GM04503 (cell line): ENCODE measurements around the gene GALNT2.

ENCODE experiments used
- DNase-seq: peaks from one replicate; pipeline ENCODE4 v3.0.0-alpha.2; 2012; ENCODE audit warnings: low read depth

Gene GALNT2

DNA sequence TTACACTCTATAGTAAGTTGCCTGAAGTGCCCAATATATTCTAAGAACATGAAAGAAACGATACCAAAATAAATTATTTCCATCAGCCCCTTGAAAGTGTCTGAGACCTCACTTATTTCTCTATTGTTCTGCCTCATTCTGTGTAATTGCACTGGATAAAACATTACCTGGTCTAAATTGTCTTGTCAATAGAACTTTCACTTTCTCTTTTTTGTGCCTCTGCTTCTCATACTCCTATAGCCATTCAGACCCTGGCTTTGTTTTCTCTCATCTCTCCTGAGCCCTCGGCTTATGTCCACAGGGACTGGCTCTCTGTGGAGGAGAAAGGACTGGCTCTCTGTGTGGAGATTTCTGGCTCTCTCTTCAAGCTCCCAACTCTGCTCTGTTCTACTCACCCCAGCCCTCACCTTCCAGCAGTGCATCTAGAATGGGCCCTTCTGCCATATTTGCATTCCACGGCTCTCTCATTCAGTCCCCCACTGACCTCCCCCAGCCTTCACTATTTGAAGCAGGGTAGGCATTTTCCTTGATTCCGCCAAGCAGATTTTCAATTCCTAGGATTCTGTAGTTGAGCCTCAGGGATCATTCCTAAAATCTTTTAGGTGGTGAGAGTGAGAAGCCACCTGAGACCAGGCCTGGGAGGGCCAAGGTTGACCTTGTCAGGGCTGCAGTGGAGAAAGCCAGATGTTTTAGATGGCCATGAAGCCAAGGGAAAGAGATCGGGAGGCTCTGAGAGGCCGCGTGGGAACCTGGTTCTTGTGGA is 15.9 kb upstream of the GALNT2 start:
- DNase-seq, result no peak

DNA sequence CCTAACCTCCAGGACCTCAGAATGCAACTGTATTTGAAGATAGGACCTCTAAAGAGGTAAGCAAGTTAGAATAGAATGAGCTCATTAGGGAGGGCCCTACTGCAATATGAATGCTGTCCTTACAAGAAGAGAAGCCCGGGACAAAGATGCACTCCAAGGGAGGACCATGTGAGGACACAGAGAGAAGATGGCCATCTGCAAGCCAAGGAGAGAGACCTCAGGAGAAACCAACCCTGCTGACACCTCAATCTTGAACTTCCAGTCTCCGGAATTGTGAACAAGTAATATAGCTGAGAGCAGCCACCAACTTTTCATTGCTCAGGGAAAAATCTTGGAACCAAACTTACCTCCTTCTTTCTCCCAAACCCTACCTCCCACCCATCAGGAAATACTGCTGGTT is 15.0 kb upstream of the GALNT2 start:
- DNase-seq, result no peak

DNA sequence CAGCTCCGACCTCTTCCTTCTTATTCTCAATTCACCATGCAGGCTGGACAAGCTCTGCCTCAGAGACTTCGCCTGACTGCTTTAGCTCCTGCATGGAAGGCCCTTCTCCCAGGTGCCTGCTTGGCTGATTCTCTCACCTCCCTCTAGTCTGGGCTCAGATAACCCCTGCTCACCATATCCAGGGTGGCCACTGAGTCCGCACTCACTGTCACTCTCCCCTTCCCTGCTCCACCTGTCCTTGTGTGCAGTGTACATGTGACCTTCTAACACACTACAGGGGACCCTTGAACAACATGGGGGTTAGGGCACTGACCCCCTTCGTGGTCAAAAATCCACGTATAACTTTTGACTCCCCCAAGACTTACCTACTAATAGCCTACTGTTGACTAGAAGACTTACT is 14.4 kb upstream of the GALNT2 start:
- no peak for DNase-seq

DNA sequence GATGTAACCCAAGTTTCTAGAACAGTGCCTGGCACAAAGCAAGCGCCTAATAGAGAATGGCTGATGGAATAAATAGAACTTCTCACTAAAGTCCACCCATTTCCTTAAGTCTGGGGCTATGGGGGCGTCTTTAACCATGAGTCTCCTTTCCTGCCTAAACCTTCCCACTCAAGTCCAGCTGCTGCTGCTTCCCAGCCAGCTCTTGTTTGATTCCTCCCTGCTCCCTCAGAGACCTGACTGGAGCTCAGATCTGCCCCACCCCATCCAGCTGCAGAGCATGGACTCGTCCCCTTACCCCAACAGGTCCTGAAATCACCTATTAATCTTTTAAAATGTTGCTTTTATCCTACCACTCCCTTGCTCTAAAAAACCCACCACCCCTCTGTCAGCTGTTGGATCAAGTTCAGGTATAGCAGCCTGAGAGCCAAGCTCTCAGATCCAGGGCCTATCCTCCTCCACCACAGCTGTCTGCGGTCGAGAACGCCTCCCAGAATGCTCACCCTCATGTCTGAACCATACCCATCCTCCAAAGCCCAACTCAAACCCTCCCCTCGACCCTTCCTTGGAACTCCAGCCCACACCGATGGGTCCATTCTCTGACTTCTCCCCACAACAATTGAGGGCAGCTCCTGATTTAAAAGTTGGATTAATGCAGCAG is 12.8 kb upstream of the GALNT2 start:
- DNase-seq, result no peak

DNA sequence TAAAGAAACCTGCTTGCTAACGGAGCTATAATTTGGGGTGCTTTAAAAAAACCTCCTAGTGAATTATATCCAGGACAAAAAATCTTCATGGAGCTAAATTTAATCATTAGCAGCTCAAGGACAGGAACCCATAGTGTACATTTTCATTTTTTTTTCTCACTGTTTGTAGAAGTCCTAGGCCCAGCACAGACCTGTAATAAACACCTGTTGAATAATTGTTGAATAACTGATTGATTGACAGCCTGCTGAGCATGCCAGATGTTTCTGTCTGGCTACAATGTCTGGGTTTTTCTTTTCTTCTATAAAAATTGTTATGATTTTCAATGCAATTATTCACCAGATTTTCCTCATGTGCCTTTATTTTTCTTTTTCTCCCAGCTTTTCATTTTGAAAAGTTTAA is 10.9 kb upstream of the GALNT2 start:
- no peak for DNase-seq

DNA sequence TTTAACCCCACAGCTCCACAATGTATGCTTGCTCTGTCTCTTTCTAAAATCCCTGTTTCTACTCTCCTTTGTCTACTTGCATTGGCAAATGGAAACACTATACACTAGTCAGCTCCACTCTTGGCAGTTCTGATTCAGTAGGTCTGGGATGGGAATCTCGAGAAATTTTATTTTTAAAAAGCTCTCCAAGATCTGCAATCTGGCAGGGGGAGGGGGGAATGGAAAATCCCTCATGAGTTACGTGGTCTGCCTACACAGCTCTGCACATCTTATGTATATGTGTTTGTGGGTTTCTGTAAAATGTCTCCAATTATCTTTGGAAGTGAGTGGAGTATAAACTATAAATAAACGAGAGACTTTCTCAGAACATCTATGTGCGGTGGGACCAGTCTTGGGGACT is 9.9 kb upstream of the GALNT2 start:
- no peak for DNase-seq

DNA sequence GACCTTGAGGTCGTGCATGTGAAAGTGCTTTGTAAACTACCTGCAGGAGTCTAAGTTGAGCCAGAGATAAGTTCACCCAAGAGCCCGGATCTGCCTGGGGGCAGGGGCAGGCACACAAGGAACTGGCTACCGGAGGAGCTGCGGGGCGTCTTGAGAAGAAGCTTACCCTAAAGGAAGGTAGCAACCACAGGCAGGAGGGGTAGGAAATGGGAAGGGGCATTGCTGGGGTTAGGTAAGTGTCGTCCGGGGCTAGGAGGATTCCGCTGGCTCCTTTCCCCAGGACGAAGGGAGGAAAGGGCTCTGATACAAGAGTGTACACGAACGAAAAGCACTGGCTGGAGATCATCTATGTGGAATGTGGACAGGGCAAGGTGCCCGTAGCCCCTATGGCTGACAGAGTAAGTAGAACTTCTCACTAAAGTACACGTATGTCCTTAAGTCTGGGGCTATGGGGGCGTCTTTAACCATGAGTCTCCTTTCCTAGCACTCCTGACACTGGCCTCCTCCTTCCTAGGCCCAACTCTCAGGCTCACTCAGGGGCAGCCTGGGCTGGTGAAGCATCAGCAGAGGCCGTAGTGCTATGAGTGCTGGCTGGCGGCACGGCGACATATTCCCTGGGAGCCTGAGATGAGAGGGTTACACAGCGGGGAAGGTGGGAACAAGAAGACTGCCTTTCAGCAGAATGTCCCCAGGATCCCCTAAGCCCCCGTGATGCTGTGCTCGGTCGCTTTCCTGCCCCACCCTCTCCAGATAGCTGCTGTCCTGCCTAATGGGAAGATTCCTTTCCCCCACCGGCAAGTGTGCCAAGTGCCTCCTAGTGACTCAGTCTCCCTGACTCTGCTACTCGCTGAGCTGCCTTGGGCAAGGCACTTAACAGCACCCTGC is 9.1 kb upstream of the GALNT2 start:
- DNase-seq, result no peak

DNA sequence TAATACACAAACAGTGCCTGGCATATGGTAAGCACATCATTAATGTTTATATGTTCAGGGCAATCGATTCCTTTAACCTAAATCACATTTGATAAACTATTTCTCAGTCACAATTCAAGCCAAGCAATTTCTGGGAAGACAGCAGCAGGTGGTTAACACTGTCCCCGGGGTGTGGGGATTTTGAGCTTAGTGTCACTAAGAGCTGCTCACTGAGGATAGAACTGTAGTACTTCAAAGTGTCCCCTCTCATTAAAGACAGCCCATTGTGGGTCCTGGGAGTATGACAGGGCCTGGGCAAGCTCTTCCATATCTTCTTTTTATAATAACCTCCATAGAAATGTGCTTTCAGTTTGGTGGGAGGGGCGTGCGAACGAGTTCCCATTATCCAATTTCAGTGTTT is 8.4 kb upstream of the GALNT2 start:
- DNase-seq, result no peak

DNA sequence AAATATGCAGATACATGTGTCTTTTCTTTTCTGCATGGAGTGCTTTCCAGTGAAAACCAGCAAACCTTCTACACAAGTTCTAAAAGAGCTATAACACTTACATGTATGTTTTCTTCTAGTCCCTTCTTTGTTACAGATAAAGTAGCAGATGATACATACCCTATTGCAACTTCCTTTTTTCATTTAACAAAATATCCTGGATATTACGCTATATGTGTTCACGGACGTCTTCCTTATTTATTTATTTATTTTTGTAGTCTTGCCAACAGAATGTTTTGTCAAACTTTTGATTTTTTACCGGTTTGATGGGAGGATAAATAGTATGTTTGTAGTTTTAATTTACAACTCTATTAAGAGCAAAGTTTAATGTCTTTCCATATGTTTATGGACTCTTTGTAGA is 5.2 kb upstream of the GALNT2 start:
- no peak for DNase-seq

DNA sequence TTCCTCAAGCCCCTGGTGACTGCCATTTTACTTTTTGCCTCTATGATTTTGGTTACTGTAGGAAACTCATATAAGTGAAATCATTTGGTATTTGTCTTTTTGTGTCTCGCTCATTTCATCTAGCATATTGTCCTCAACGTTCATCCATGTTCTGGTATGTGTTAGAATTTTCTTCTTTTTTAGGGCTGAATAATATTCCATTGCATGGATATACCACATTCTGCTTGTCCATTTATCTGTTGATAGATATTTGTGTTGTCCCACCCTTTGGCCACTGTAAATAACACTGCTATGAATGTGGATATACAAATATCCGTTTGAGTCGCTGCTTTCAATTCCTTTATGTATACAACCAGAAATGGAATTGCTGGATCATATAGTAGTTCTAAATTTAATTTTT is 4.5 kb upstream of the GALNT2 start:
- DNase-seq, result no peak

DNA sequence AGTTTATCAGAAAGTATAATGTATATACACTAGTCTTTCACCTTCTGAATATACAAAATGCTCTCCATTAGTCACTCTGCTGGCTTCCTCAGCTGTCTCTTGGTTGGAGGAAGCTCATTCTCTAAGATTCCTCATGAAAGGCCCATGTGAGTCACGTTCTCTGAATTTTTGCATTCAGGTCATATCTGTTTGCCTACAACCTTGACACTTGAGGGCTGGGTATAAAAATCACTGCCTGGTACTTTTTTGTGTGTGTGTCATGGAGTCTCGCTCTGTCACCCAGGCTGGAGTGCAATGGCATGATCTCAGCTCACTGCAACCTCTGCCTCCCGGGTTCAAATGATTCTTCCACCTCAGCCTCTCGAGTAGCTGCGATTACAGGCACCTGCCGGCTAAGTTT is 2.8 kb upstream of the GALNT2 start:
- DNase-seq, result no peak

DNA sequence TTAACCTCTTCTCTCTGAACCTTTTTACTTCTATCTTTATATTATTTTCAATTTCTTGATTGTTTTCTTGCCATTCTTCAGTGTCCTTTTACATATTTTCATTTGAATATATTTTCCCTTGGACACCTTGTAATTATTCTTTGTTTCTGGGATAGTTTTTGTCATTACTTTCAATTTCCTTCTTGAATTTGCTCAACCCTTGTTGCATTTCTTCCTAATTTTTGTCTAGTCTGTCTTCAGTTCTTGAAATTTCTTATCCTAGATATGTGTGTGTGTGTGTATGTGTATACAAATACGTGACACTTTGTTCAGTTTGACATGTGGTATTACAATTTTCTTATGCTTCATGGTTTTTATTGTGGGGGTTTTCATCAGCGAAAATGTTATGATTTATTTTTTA is 1.9 kb upstream of the GALNT2 start:
- DNase-seq, result no peak

DNA sequence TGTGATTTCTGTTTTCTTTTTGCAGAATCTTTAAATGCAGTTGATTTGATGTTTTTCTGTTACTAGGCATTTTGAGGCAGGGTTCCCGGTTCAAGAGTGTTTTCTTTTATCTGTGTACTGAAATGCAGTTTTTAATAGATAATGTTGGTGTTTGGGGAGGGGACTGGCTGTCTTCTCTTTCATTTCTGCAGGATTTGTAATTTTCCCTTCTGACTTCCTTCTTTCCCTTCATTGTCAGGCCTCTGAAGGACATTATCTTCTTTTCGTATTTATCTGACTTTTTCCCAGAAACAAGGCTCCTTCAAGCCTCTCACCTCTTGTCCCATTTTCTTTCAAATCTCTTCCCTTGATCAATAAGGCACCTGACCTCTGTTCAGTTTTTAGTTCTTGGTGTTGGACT is 1.5 kb upstream of the GALNT2 start:
- DNase-seq, result no peak

DNA sequence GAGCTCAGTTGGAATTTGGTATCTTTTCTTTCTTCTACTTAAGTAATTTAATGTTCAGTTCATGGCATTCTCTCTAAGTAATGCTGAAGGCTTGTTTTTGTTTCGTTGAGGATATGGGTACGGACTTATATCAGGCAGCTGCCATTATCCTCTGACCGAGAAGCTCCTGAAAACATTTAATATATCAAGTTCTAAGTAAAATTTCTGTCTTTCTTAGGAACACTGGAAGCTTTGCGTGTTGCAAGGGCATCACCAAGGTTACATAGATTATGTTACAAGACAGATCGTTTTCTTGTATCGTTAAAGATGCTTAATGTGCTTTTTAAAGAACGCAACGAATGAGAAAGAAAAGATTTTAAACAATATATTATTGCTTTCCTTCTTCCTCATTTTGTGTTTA is 1.0 kb upstream of the GALNT2 start:
- DNase-seq, result no peak

DNA sequence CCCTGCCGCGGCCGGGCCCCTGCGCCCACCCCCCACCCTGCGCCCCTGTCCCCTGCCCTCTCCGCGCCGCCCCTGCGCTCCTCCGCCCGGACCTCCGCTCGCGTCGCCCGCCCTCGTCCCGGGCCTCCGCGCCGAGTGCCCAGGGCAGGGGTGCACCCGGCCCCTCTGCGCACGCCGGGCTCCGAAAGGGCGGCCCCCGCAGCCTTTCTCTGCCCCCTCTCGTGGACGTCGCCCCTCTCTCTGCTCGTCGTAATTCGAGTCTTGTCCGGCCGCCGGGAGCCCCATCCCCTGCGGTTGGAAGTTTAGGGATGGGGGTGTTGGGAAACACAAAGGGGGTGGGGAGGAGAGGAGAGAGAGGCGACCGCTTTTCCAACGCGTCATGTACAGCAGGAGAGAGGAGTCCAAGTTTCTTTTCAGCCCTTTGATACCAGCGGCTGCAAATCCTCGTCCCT is 407 bp downstream of the GALNT2 start:
- DNase-seq, result no peak

DNA sequence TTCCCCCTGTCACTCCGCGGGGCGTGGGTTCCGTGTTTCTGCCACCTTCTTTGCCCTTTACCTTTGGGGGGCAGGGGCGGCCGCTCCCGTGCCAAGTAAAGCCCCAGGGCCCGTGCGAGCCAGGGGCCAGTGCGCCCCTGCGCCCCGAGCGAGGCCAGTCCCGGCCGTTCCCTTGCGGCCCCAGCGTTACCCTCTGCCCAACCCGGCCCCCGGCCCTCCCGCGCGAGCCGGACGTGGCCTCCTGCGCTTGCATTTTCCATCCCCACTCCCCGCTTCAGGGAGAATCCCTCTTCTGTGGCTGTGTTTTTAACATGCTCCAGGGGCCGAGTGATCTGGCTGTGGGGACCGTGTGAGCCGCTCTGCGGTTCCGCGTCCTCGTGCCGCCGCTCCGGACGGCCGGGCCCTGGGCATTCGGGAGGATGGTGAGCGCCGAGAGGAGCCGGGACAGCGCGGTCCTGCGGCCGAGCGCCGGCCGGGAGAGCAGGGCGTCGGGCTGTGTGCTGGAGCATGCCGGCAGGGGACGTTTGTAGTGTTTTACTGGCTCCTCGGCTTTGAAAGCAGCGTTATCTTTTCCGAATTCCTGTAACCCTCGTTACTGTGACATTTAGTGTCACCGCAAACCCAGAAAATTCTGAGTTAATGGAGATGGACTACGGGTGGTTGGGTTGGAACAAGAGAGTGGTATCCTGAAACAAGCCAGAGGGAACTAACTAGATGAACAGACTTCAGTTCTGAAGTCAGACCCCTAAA is 1.0 kb downstream of the GALNT2 start:
- no peak for DNase-seq

DNA sequence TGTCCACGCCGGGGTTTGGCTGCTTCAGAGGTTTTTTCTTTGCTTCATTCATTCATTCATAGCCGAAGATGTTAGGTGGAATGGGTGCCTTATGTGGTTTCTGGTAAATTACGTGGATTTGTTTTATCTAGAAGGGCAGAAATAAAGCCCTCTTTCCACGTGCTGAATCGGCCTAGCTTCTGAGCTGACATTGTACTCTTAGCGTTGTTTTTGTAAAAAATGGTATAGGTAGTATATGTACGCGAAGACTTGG is 1.5 kb downstream of the GALNT2 start:
- DNase-seq, result no peak

DNA sequence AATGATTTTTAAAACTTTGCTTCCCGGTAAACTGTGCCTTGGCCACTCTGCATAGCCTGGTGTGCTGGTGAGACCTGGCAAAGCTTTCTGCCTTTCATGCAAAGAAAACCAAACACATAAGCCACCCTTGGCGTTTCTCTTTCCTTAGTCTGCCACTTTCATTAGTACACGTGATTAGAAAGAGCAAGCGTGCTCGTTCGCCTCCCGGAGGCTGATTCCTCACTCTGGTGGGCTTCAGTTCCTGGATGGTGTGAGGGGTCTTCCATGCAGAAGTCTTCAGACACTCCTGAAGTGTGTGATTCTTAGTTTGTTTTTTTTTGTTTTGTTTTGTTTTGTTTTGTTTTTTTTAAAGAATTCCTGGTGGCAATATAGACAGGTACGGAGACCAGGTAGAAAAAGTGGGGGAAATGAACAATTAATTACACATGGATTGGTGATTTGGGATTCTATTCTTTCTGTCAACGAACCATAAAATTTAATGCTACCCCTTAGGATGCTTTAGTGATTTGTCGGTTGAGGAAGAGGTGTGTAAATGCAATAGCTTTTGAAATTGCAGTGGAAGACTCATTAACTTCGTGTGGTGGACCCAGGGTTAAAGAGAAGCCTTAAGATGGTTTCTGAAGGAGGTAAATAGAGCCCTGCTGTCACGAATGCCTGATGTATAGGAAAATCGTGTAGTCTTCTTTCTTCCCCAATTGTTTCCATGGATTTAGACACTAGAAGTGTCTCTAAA is 2.1 kb downstream of the GALNT2 start:
- no peak for DNase-seq

DNA sequence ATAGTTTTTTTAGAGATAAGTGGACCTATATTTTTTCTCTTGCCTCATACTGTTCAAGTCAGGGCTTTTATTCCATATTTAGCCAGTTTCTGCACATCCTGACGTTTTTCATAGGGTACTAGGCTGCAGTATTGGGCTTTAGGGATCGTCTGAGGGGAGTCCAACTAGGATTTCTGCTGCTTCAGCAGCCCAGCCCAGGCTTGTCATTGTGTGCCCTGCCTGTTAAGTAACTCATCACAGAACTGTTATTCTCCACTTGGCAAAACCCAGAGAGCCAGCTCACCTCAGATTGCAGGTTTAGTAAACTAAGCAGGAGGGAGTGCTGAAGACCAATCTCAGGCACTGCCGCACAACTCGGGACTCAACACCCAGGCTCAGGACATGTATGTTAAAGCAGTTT is 2.8 kb downstream of the GALNT2 start:
- DNase-seq, result no peak

DNA sequence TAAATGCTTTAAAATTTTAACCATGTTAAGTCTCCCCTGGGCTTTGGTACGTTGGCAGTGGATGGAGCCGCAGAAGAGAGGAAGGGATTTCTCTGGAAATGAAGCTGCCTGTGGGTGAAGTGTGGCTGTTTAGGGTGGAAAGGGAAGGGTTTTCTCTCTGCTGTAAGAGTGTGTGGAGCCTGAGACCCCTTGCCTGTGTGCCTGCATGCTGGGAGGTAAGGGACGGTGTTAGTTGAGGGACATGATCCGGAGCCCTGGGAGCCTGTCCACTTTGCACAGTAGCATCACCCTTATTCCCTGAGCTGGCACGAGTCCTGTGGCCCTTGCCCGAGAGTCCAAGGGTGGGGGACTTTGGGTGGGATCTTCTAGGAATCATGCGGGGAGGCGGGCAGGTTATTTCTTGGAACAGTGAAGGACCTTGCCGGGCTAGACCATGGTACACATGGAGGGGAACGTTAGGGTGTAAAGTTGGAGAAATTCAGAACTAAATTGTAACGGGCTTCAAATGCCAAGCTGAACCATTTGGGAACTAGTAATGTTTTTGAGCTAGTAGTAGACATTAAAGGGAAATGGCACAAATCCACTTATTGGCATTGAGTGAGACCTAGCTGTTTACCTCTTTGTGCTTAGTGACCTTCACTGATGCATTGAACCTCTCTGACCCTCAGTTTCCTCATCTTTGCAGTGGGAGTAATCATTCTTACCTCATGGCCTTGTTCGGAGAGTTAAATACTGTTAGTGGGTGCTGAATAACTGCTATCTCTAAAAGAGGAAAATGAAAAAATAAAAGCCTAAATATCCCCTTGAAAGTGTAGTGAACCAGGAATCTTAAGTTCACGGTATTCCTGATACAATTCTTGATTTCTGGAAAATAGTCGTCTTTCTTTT is 3.5 kb downstream of the GALNT2 start:
- DNase-seq, result no peak

DNA sequence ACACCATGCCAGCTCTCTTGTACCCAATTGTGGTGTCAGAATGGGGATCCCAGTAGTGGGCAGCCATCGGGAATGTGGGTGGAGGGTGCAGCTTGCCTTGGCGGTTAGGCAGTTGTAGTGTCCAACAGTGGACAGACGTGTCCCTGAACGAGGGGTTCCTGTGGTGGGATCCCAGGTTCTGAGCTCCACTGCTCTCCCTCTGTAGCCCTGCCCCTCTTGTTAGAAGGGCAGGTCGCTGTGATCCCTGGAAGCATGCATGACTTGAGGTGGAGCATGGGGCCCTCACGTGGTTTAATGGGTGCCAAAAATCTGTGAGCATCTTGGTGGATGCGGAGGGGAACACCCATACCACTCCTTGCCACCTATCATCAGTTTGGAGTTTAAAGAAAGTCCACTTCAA is 4.3 kb downstream of the GALNT2 start:
- no peak for DNase-seq
